HCT116 (cell line): ENCODE results near the gene FAM221B.

Experiments used
- ATF3 ChIP-seq: IDR thresholded peaks from 2 replicates; pipeline ENCODE4 v1.6.1; 2012
- CEBPB ChIP-seq: IDR thresholded peaks from 2 replicates; pipeline ENCODE4 v1.6.1; 2012; ENCODE audit warnings: low read depth
- CTCF ChIP-seq, 3 experiments: fragments of 200-600 bp in 1 of 3; sonication (generic) in 1 of 3; IDR thresholded peaks in 2 of 3; conservative IDR thresholded peaks in 1 of 3; 2 replicates each; pipeline ENCODE4 v1.5.1; 2012 to 2017; ENCODE audit warnings: low read depth in 2 of 3, low read length in 2 of 3, antibody characterized with exemption in 1 of 3, borderline replicate concordance in 1 of 3, control low read depth in 1 of 3, mild to moderate bottlenecking in 1 of 3, mixed read lengths in 1 of 3, mixed run types in 1 of 3, moderate library complexity in 1 of 3; ENCODE audit not compliant: insufficient read depth in 1 of 3
- EZH2 ChIP-seq: fragments of 200-600 bp; sonication (generic); IDR thresholded peaks from 2 replicates; pipeline ENCODE4 v1.6.1; 2017; ENCODE audit warnings: antibody characterized with exemption, mixed run types
- EZH2phosphoT487 ChIP-seq: fragments of 200-600 bp; IDR thresholded peaks from 2 replicates; pipeline ENCODE4 v1.6.1; 2018; ENCODE audit warnings: antibody characterized with exemption, borderline replicate concordance
- JUND ChIP-seq: IDR thresholded peaks from 2 replicates; pipeline ENCODE4 v1.6.1; 2012
- MAX ChIP-seq: IDR thresholded peaks from 2 replicates; pipeline ENCODE4 v1.6.1; 2012
- POLR2A ChIP-seq: IDR thresholded peaks from 2 replicates; pipeline ENCODE4 v1.7.0; 2011; ENCODE audit warnings: borderline replicate concordance; ENCODE audit not compliant: insufficient read depth, insufficient read length; ENCODE audit errors: extremely low read depth
- POLR2AphosphoS5 ChIP-seq: IDR thresholded peaks from 2 replicates; pipeline ENCODE4 v1.6.1; 2011; ENCODE audit warnings: mild to moderate bottlenecking, low read depth, low read length, moderate library complexity
- RAD21 ChIP-seq: IDR thresholded peaks from 2 replicates; pipeline ENCODE4 v1.6.1; 2012; ENCODE audit warnings: low read depth, mild to moderate bottlenecking
- SIN3A ChIP-seq: IDR thresholded peaks from 2 replicates; pipeline ENCODE4 v1.6.1; 2012; ENCODE audit warnings: low read depth
- SP1 ChIP-seq: IDR thresholded peaks from 2 replicates; pipeline ENCODE4 v1.6.1; 2012; ENCODE audit warnings: low read depth
- TCF7L2 ChIP-seq: IDR thresholded peaks from 2 replicates; pipeline ENCODE4 v1.7.0; 2011; ENCODE audit warnings: borderline replicate concordance, inconsistent platforms; ENCODE audit not compliant: insufficient read depth, insufficient read length; ENCODE audit errors: extremely low read depth

GRCh38 chr9:35800530-35800929 lies 28.0 kb downstream of the FAM221B start:
- TF ChIP-seq POLR2AphosphoS5 (no peak), CTCF (IDR thresholded peaks at IDR 0.05 in 2 of 3, conservative IDR thresholded peaks at IDR 0.05 in 1 of 3; ENCODE audit: borderline replicate concordance in 1 of 3, insufficient read depth in 1 of 3, low read depth in 2 of 3, low read length in 2 of 3) (no peak), POLR2A (no peak), RAD21 (no peak), SIN3A (no peak), JUND (no peak), EZH2phosphoT487 (no peak), ATF3 (no peak), TCF7L2 (no peak), CEBPB (no peak), EZH2 (no peak), SP1 (no peak), MAX (no peak)
